NCI-H69 (cell line): ENCODE results near the gene RNMT.

Source experiments
- DNase-seq: peaks from one replicate; lab custom pipeline; 2025; lab: John Stamatoyannopoulos, UW

The RNMT gene

DNA sequence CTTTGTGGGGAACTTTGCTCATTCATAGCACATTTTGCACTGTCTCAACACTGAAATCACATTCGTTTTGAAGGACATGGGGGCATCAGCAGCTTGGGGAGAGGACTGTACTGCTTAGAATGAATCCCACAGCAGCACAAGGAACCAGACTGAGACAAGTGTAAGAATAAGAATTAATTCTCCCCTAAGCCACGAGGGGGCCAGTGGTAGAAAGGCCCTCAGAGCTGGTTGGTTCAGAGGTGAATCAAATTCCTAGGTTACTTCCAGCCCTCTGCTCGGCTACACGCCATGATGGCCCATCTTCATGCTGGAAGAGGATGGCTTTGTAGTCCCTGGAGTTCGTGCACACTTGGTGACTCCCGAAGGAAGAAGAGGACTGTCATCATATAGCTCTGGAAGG, 85.5 kb downstream of the RNMT start:
- no peak for DNase-seq

DNA sequence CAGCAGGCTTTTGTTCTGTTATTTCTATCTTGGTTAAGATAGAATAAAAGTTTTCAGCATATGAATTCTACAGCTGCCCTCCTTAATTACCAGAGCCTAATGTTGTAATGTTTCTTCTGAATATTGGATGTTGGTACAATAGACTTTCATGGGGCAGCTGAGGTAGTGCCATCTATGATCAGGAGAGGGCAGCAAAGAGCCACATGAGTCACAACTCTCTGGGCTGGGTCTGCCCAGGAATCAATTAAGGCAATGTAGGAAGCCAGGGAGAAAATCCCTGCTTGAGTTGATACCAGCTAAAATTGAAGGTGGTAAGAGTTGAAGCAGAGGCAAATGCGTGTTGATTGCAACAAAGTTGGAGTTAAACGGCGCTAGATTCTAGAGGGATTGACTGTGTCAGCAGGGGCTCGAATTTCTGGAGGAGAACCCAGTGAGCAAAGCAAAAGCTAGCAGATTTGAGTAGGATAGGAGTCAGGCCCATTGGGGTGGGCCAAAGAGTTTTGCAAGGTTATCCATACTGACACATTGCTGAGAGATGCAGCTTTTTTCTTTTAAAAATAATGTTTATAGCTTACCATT, 86.9 kb downstream of the RNMT start:
- DNase-seq, result peak; percentile 72
